ENCODE measurements around the gene AKAP7.

AKAP7 gene

GRCh38 chr6:131269565-131270391, 134.5 kb downstream of the AKAP7 start:
- DNase-seq (ENCODE audit: low read depth, low spot score) = no peak
- Histone ChIP-seq H3K36me3 (ENCODE audit: insufficient read depth, low read length) (peaks cover 44% of the 10 kb centered on the region), H3K27ac (no peak overlapping the region), H3K9ac (ENCODE audit: insufficient read length) (no peak overlapping the region), H3K9me3 (ENCODE audit: low read depth, low read length) (peaks cover 5% of the 10 kb centered on the region; the same call in 1 of the 2 replicates), H3K4me3 (no peak overlapping the region)
- TF ChIP-seq POLR2AphosphoS5 (IDR thresholded peaks at IDR 0.05; ENCODE audit: borderline replicate concordance, low read depth, low read length) (no peak), EZH2 (IDR thresholded peaks at IDR 0.05) (no peak), FOXP2 (optimal IDR thresholded peaks at IDR 0.05; ENCODE audit: control extremely low read depth, extremely low read length, insufficient read depth) (no peak)

- H3K9ac ChIP-seq (ENCODE audit: insufficient read length) = no peak overlapping the region
Measured at GRCh38 chr6:131270534-131270933, 135.3 kb downstream of the AKAP7 start.

GRCh38 chr6:131275273-131275672, 140.0 kb downstream of the AKAP7 start:
- DNase-seq (ENCODE audit: low read depth, low spot score) = no peak
- Histone ChIP-seq H3K9ac (ENCODE audit: insufficient read length) (no peak overlapping the region), H3K36me3 (ENCODE audit: insufficient read depth, low read length) (peaks cover 30% of the 10 kb centered on the region), H3K9me3 (ENCODE audit: low read depth, low read length) (peaks cover 5% of the 10 kb centered on the region; the same call in 1 of the 2 replicates), H3K27ac (no peak overlapping the region), H3K4me3 (no peak overlapping the region)
- no peak for TF ChIP-seq FOXP2 (optimal IDR thresholded peaks at IDR 0.05; ENCODE audit: control extremely low read depth, extremely low read length, insufficient read depth)
- TF ChIP-seq EZH2 (IDR thresholded peaks at IDR 0.05) = no peak

More at GRCh38 chr6:131270534-131270933, 135.3 kb downstream of the AKAP7 start:
- DNase-seq (ENCODE audit: low read depth, low spot score) = no peak
- TF ChIP-seq FOXP2 (optimal IDR thresholded peaks at IDR 0.05; ENCODE audit: control extremely low read depth, extremely low read length, insufficient read depth) (no peak), POLR2AphosphoS5 (IDR thresholded peaks at IDR 0.05; ENCODE audit: borderline replicate concordance, low read depth, low read length) (no peak), EZH2 (IDR thresholded peaks at IDR 0.05) (no peak)
- Histone ChIP-seq H3K36me3 (ENCODE audit: insufficient read depth, low read length) (peaks cover 44% of the 10 kb centered on the region), H3K4me3 (no peak overlapping the region), H3K9me3 (ENCODE audit: low read depth, low read length) (peaks cover 5% of the 10 kb centered on the region; the same call in 1 of the 2 replicates), H3K27ac (no peak overlapping the region)

- Histone ChIP-seq H3K27ac (no peak overlapping the region), H3K9ac (ENCODE audit: insufficient read length) (no peak overlapping the region), H3K36me3 (ENCODE audit: insufficient read depth, low read length) (peaks cover 25% of the 10 kb centered on the region), H3K9me3 (ENCODE audit: low read depth, low read length) (no peaks in the 10 kb centered on the region), H3K4me3 (no peak overlapping the region)
- TF ChIP-seq FOXP2 (optimal IDR thresholded peaks at IDR 0.05; ENCODE audit: control extremely low read depth, extremely low read length, insufficient read depth) (no peak), EZH2 (IDR thresholded peaks at IDR 0.05) (no peak), POLR2AphosphoS5 (IDR thresholded peaks at IDR 0.05; ENCODE audit: borderline replicate concordance, low read depth, low read length) (no peak)
- no peak for DNase-seq (ENCODE audit: low read depth, low spot score)
Measured at GRCh38 chr6:131277591-131277990, 142.3 kb downstream of the AKAP7 start.

GRCh38 chr6:131281471-131282270, 146.4 kb downstream of the AKAP7 start:
- no peak overlapping the region for H3K9ac ChIP-seq (ENCODE audit: insufficient read length)
- H3K9me3 ChIP-seq (ENCODE audit: low read depth, low read length) = no peaks in the 10 kb centered on the region
- TF ChIP-seq EZH2 (IDR thresholded peaks at IDR 0.05) (no peak), POLR2AphosphoS5 (IDR thresholded peaks at IDR 0.05; ENCODE audit: borderline replicate concordance, low read depth, low read length) (no peak; the same call in 1 of the 2 replicates), FOXP2 (optimal IDR thresholded peaks at IDR 0.05; ENCODE audit: control extremely low read depth, extremely low read length, insufficient read depth) (no peak)
- H3K27ac ChIP-seq = peak overlapping the region; percentile 2; the same call in 1 of the 2 replicates
- peak; percentile 42 for DNase-seq (ENCODE audit: low read depth, low spot score)
- H3K4me3 ChIP-seq = no peak overlapping the region
- peaks cover 42% of the 10 kb centered on the region for H3K36me3 ChIP-seq (ENCODE audit: insufficient read depth, low read length)

GRCh38 chr6:131282365-131282764, 147.1 kb downstream of the AKAP7 start:
- Histone ChIP-seq H3K9me3 (ENCODE audit: low read depth, low read length) (no peaks in the 10 kb centered on the region), H3K27ac (no peak overlapping the region), H3K9ac (ENCODE audit: insufficient read length) (no peak overlapping the region), H3K4me3 (no peak overlapping the region), H3K36me3 (ENCODE audit: insufficient read depth, low read length) (peaks cover 40% of the 10 kb centered on the region)
- DNase-seq (ENCODE audit: low read depth, low spot score) = no peak
- no peak for TF ChIP-seq FOXP2 (optimal IDR thresholded peaks at IDR 0.05; ENCODE audit: control extremely low read depth, extremely low read length, insufficient read depth)
- no peak for TF ChIP-seq POLR2AphosphoS5 (IDR thresholded peaks at IDR 0.05; ENCODE audit: borderline replicate concordance, low read depth, low read length)
- TF ChIP-seq EZH2 (IDR thresholded peaks at IDR 0.05) = no peak

- H3K9me3 ChIP-seq (ENCODE audit: low read depth, low read length) = no peaks in the 10 kb centered on the region
- TF ChIP-seq FOXP2 (optimal IDR thresholded peaks at IDR 0.05; ENCODE audit: control extremely low read depth, extremely low read length, insufficient read depth) = no peak
- TF ChIP-seq EZH2 (IDR thresholded peaks at IDR 0.05) = no peak
- no peak for TF ChIP-seq POLR2AphosphoS5 (IDR thresholded peaks at IDR 0.05; ENCODE audit: borderline replicate concordance, low read depth, low read length)
- DNase-seq (ENCODE audit: low read depth, low spot score) = no peak
- H3K4me3 ChIP-seq = no peak overlapping the region
- no peak overlapping the region for H3K9ac ChIP-seq (ENCODE audit: insufficient read length)
- H3K36me3 ChIP-seq (ENCODE audit: insufficient read depth, low read length) = peaks cover 43% of the 10 kb centered on the region
- H3K27ac ChIP-seq = no peak overlapping the region
Measured at GRCh38 chr6:131283466-131284175, 148.4 kb downstream of the AKAP7 start.

GRCh38 chr6:131285548-131285947, 150.3 kb downstream of the AKAP7 start:
- peaks cover 43% of the 10 kb centered on the region for H3K36me3 ChIP-seq (ENCODE audit: insufficient read depth, low read length)
- H3K9ac ChIP-seq (ENCODE audit: insufficient read length) = no peak overlapping the region
- no peaks in the 10 kb centered on the region for H3K9me3 ChIP-seq (ENCODE audit: low read depth, low read length)
- DNase-seq (ENCODE audit: low read depth, low spot score) = no peak
- no peak overlapping the region for H3K27ac ChIP-seq
- no peak overlapping the region for H3K4me3 ChIP-seq
- TF ChIP-seq EZH2 (IDR thresholded peaks at IDR 0.05) (no peak), POLR2AphosphoS5 (IDR thresholded peaks at IDR 0.05; ENCODE audit: borderline replicate concordance, low read depth, low read length) (no peak), FOXP2 (optimal IDR thresholded peaks at IDR 0.05; ENCODE audit: control extremely low read depth, extremely low read length, insufficient read depth) (no peak)
